HFFc6 (cell line): Measurements from ENCODE around the gene PAIP2. TPM values are rescaled to one million over a fixed set of nuclear protein-coding genes. Genes with fewer than 3 reads are reported as not detected.

Experiments used
- DNase-seq: peaks from one replicate; pipeline ENCODE4 v3.0.0-alpha.2; 2018
- H3K27ac Mint-ChIP-seq: 2 replicates; pipeline ENCODE4 v1.8.0; 2020; ENCODE audit warnings: mild to moderate bottlenecking, mixed read lengths
- H3K27me3 Mint-ChIP-seq: 2 replicates; pipeline ENCODE4 v1.8.0; 2021; ENCODE audit warnings: mild to moderate bottlenecking, moderate library complexity, mixed read lengths; ENCODE audit not compliant: insufficient read depth
- H3K36me3 Mint-ChIP-seq: 2 replicates; pipeline ENCODE4 v1.8.0; 2021; ENCODE audit warnings: low read depth, mixed read lengths
- H3K4me1 Mint-ChIP-seq: 2 replicates; pipeline ENCODE4 v1.8.0; 2020; ENCODE audit warnings: low read depth, mixed read lengths
- H3K4me3 Mint-ChIP-seq: 2 replicates; pipeline ENCODE4 v1.8.0; 2020; ENCODE audit warnings: mild to moderate bottlenecking, moderate library complexity, mixed read lengths
- H3K9me3 Mint-ChIP-seq: 2 replicates; pipeline ENCODE4 v1.8.0; 2020; ENCODE audit warnings: mild to moderate bottlenecking, mixed read lengths
- total RNA-seq, 6 experiments: library from RNA; stranded (reverse); fragmentation: NEBNext Ultra II Directional; extraction: Animal tissue kit (Norgen Biotek cat#: 25700); gene quantifications; 2 replicates in 1 of 6; 3 replicates in 5 of 6; pipeline ENCODE4 v1.2.3, GENCODE V29; 2021
- TF ChIP-seq, protein P1 (sequence below): fragments of 200-600 bp; sonication (generic); IDR thresholded peaks from 2 replicates; pipeline ENCODE4 v1.5.0; 2021; ENCODE audit warnings: antibody characterized with exemption, mild to moderate bottlenecking

The PAIP2 gene
- total RNA-seq, 6 experiments from 2014 or later = 55.1 to 64.8 (median 59.8) TPM

DNA sequence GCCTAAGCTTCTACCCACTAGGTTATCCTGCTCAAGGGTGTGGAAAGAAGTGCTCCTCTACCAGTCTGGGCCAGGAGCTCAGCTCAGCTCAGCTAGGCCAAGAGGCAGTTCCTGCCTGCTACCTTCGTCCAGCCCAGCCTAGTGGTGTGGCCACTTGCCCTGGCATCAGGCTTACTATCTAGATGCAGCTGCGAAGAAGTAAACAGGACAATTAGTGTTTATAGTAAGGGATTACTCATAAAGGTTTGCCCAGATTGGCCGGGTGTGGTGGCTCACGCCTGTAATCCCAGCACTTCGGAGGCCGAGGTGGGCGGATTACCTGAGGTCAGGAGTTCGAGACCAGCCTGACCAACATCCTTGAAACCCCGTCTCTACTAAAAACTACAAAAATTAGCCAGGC, 75.0 kb downstream of the PAIP2 start:
- no peak overlapping the region for H3K4me3 Mint-ChIP-seq
- H3K27me3 Mint-ChIP-seq = no peaks in the 10 kb centered on the region; the same call in 1 of the 2 replicates
- TF ChIP-seq, protein P1, sequence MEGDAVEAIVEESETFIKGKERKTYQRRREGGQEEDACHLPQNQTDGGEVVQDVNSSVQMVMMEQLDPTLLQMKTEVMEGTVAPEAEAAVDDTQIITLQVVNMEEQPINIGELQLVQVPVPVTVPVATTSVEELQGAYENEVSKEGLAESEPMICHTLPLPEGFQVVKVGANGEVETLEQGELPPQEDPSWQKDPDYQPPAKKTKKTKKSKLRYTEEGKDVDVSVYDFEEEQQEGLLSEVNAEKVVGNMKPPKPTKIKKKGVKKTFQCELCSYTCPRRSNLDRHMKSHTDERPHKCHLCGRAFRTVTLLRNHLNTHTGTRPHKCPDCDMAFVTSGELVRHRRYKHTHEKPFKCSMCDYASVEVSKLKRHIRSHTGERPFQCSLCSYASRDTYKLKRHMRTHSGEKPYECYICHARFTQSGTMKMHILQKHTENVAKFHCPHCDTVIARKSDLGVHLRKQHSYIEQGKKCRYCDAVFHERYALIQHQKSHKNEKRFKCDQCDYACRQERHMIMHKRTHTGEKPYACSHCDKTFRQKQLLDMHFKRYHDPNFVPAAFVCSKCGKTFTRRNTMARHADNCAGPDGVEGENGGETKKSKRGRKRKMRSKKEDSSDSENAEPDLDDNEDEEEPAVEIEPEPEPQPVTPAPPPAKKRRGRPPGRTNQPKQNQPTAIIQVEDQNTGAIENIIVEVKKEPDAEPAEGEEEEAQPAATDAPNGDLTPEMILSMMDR = no peak
- no peak overlapping the region for H3K27ac Mint-ChIP-seq
- no peaks in the 10 kb centered on the region for H3K9me3 Mint-ChIP-seq
- H3K4me1 Mint-ChIP-seq = peaks cover 11% of the 10 kb centered on the region
- H3K36me3 Mint-ChIP-seq = peaks cover 10% of the 10 kb centered on the region; the same call in 1 of the 2 replicates
- DNase-seq = no peak

DNA sequence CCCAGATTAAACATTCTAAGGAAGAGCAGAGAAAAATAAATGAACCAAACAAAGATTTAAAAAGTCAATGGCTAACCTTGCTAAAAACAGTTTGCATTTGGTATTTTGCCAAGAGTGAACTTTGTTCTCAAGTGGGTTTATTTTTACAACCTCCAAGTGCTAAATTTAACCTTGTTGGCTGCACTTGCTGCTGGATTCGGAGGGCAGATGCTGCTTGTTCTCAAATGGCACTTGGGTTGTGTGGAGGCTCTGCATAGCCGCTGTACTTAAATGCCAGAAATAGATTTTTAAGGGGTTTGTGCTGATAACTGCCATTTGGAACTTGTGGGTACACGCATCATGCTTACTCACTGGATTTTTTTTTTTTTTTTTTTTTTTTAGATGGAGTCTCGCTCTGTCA, 75.6 kb downstream of the PAIP2 start:
- no peak overlapping the region for H3K4me3 Mint-ChIP-seq
- H3K27ac Mint-ChIP-seq = no peak overlapping the region
- peaks cover 11% of the 10 kb centered on the region for H3K4me1 Mint-ChIP-seq
- TF ChIP-seq, protein P1 = no peak
- peaks cover 10% of the 10 kb centered on the region for H3K36me3 Mint-ChIP-seq
- no peaks in the 10 kb centered on the region for H3K9me3 Mint-ChIP-seq
- no peak for DNase-seq
- H3K27me3 Mint-ChIP-seq = no peaks in the 10 kb centered on the region; the same call in 1 of the 2 replicates

DNA sequence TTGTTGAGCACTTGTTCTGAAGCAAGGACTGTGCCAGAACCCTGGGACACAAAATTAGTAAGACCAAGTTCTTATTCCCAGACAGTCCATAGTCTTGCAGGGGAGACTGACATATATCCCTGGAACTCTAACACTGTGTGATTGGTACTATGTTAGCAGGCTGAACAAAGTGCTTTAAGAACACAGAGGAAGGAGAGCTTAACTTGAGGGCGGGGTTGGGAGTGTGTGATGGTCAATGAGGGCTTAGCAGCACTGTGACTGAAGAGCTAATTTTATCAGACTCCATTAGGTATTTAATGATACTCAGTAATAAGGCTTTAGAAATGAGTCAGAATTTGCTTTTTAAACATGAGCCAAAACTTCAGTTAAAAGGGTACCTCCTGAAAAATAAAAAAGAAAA, 77.1 kb downstream of the PAIP2 start:
- H3K9me3 Mint-ChIP-seq = no peaks in the 10 kb centered on the region
- H3K27ac Mint-ChIP-seq = no peak overlapping the region
- no peak for DNase-seq

More for the DNA sequence above, 77.1 kb downstream of the PAIP2 start:
- H3K27me3 Mint-ChIP-seq = no peaks in the 10 kb centered on the region; the same call in 1 of the 2 replicates
- TF ChIP-seq, protein P1 = no peak
- H3K4me3 Mint-ChIP-seq = no peak overlapping the region
- H3K36me3 Mint-ChIP-seq = peaks cover 10% of the 10 kb centered on the region
- H3K4me1 Mint-ChIP-seq = peaks cover 16% of the 10 kb centered on the region

Other genes with a start within 250 kb of the PAIP2 start
- 10 to 100 TPM; 64.7 to 84.7 (median 78.7) TPM for gene SIL1, start 143.5 kb upstream of the PAIP2 start, total RNA-seq
- 100 to 1,000 TPM; 117 to 179 (median 140) TPM for gene MATR3, start 48.1 kb upstream of the PAIP2 start, total RNA-seq
- not detected for gene SLC23A1, start 41.4 kb downstream of the PAIP2 start, total RNA-seq
- gene MZB1, start 48.1 kb downstream of the PAIP2 start, total RNA-seq = under 1 TPM in 2 of 6 experiments, not detected in 4; 0.14 to 0.20 TPM
- gene PROB1, start 53.2 kb downstream of the PAIP2 start, total RNA-seq = 1 to 10 TPM; 2.8 to 5.3 (median 5.1) TPM
- gene SPATA24, start 62.2 kb downstream of the PAIP2 start, total RNA-seq = 1 to 10 TPM; 4.0 to 6.9 (median 5.2) TPM
- 10 to 100 TPM; 14.3 to 19.9 (median 18.2) TPM for gene DNAJC18, start 97.7 kb downstream of the PAIP2 start, total RNA-seq
- gene ECSCR, start 120.9 kb downstream of the PAIP2 start, total RNA-seq = under 1 TPM; 0.28 to 0.91 (median 0.83) TPM
- gene SMIM33, start 129.2 kb downstream of the PAIP2 start, total RNA-seq = not detected
- 10 to 100 TPM; 68.8 to 99.6 (median 87.9) TPM for gene STING1, start 140.9 kb downstream of the PAIP2 start, total RNA-seq
- 100 to 1,000 TPM; 113 to 144 (median 123) TPM for gene UBE2D2, start 219.5 kb downstream of the PAIP2 start, total RNA-seq